ENCODE measurements around the gene HES4.

DNA sequence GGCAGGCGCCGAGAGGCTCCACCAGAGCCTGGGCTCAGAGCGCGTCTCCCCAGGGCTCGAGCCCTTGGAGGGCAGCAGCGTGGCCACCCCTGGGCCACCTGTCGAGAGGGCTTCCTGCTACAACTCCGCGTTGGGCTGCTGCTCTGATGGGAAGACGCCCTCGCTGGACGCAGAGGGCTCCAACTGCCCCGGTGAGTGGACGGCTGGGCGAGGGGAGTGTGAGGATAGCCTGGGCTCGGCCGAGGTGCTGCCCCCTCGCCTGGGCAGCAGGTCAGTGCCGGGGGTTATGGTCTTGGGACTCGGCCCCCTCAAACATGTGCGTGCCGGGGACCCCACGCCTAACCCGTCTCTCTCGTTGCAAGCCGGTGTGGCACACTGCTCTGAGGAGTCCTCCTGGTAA is 46.9 kb upstream of the HES4 start:
- TF ChIP-seq, protein P1, sequence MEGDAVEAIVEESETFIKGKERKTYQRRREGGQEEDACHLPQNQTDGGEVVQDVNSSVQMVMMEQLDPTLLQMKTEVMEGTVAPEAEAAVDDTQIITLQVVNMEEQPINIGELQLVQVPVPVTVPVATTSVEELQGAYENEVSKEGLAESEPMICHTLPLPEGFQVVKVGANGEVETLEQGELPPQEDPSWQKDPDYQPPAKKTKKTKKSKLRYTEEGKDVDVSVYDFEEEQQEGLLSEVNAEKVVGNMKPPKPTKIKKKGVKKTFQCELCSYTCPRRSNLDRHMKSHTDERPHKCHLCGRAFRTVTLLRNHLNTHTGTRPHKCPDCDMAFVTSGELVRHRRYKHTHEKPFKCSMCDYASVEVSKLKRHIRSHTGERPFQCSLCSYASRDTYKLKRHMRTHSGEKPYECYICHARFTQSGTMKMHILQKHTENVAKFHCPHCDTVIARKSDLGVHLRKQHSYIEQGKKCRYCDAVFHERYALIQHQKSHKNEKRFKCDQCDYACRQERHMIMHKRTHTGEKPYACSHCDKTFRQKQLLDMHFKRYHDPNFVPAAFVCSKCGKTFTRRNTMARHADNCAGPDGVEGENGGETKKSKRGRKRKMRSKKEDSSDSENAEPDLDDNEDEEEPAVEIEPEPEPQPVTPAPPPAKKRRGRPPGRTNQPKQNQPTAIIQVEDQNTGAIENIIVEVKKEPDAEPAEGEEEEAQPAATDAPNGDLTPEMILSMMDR (IDR thresholded peaks at IDR 0.05), result no peak
- TF ChIP-seq POLR2A (IDR thresholded peaks at IDR 0.05), result no peak

Data from lower leg skin (tissue), 3 donors.